ENCODE results near the gene GRK4. TPM values are rescaled to one million over a fixed set of nuclear protein-coding genes. Genes with fewer than 3 reads are reported as not detected.

The GRK4 gene
- total RNA-seq, 1 experiment from 2014 or later: 3.7 TPM

DNA sequence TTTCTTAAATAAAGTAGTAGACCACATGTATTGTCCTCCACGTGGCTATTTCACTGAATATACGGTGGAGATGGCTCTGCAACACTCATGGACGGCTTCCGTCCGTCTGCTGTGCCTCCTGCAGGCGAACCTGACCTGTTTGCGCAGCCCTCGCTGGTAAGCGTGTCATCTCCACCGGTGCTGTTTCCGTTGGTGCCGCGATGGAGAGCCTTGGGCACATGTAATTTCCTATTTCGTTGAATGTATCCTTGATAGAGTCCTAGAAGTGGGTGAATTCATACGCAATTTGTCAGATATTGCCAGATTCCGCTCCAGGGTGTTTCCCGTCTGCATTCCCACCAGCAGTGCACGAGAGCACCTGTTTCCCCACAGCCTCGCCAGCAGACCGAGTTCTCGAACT lies 62.5 kb downstream of the GRK4 start:
- Histone ChIP-seq H3K9ac (ENCODE audit: low read length) (no peak overlapping the region), H3K9me3 (ENCODE audit: low read length) (no peaks in the 10 kb centered on the region), H3K4me2 (ENCODE audit: low read length) (no peak overlapping the region), H3K4me1 (ENCODE audit: insufficient read depth, low read length) (no peaks in the 10 kb centered on the region), H3K9me2 (replicated peaks; ENCODE audit: low read length) (no peaks in the 10 kb centered on the region), H3K79me2 (ENCODE audit: low read length) (no peaks in the 10 kb centered on the region), H3K27ac (ENCODE audit: low read length) (no peak overlapping the region), H3K27me3 (ENCODE audit: low read length) (no peaks in the 10 kb centered on the region), H3K4me3 (ENCODE audit: low read length) (no peak overlapping the region), H2AFZ (ENCODE audit: low read length) (no peak overlapping the region), H3F3A (ENCODE audit: low read length, unreplicated experiment) (no peaks in the 10 kb centered on the region), H3K36me3 (ENCODE audit: low read depth, low read length) (no peaks in the 10 kb centered on the region), H4K20me1 (ENCODE audit: low read length) (no peaks in the 10 kb centered on the region)
- DNase-seq: no peak
- CTCF ChIA-PET: no interaction called here
- BruUV-seq (replicated peaks): no TSS peak
- POLR2A ChIA-PET (ENCODE audit: unreplicated experiment): no interaction called here
- ATAC-seq: no peak
- no peak for TF ChIP-seq EZH2phosphoT487 (IDR thresholded peaks at IDR 0.05; ENCODE audit: borderline replicate concordance, low read length)
- TF ChIP-seq, protein P1, sequence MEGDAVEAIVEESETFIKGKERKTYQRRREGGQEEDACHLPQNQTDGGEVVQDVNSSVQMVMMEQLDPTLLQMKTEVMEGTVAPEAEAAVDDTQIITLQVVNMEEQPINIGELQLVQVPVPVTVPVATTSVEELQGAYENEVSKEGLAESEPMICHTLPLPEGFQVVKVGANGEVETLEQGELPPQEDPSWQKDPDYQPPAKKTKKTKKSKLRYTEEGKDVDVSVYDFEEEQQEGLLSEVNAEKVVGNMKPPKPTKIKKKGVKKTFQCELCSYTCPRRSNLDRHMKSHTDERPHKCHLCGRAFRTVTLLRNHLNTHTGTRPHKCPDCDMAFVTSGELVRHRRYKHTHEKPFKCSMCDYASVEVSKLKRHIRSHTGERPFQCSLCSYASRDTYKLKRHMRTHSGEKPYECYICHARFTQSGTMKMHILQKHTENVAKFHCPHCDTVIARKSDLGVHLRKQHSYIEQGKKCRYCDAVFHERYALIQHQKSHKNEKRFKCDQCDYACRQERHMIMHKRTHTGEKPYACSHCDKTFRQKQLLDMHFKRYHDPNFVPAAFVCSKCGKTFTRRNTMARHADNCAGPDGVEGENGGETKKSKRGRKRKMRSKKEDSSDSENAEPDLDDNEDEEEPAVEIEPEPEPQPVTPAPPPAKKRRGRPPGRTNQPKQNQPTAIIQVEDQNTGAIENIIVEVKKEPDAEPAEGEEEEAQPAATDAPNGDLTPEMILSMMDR (conservative IDR thresholded peaks at IDR 0.05; ENCODE audit: low read depth, low read length): no peak
- TF ChIP-seq EZH2 (IDR thresholded peaks at IDR 0.05; ENCODE audit: low read length, unreplicated experiment): no peak
- intact Hi-C loops (cut with micrococcal nuclease): no loop called here

DNA sequence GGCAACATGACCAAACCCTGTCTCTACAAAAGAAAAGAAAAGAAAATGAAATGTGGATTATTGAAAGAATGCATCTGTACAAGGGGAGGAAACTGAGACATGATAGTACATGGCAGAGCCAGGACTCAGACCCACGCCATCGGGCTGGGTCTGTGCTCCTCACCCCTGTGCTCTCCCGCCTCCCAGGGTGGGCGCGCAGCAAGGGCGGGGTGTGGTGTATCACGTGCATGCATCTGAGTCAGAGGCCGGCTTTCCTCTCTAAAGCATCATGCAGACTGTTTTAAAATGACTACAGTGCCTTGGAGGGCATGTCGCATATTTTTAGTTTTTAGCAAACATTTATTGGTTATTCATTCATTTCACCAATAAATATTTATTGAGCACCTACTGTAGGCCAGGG lies 63.2 kb downstream of the GRK4 start:
- no peaks in the 10 kb centered on the region for H3K27me3 ChIP-seq (ENCODE audit: low read length)
- no peaks in the 10 kb centered on the region for H3F3A ChIP-seq (ENCODE audit: low read length, unreplicated experiment)
- no peaks in the 10 kb centered on the region for H3K36me3 ChIP-seq (ENCODE audit: low read depth, low read length)
- H3K9ac ChIP-seq (ENCODE audit: low read length): no peak overlapping the region
- ChIA-PET CTCF (no interaction called here), POLR2A (ENCODE audit: unreplicated experiment) (no interaction called here)
- H3K4me1 ChIP-seq (ENCODE audit: insufficient read depth, low read length): no peaks in the 10 kb centered on the region
- no peaks in the 10 kb centered on the region for H3K9me3 ChIP-seq (ENCODE audit: low read length)
- H3K79me2 ChIP-seq (ENCODE audit: low read length): no peaks in the 10 kb centered on the region
- TF ChIP-seq EZH2 (IDR thresholded peaks at IDR 0.05; ENCODE audit: low read length, unreplicated experiment) (no peak), EZH2phosphoT487 (IDR thresholded peaks at IDR 0.05; ENCODE audit: borderline replicate concordance, low read length) (no peak)
- TF ChIP-seq, protein P1 (conservative IDR thresholded peaks at IDR 0.05; ENCODE audit: low read depth, low read length): no peak
- H4K20me1 ChIP-seq (ENCODE audit: low read length): no peaks in the 10 kb centered on the region
- no peak for DNase-seq
- intact Hi-C loops (cut with micrococcal nuclease): no loop called here
- ATAC-seq: no peak
- no peak overlapping the region for H3K4me3 ChIP-seq (ENCODE audit: low read length)
- no peak overlapping the region for H3K4me2 ChIP-seq (ENCODE audit: low read length)
- no peak overlapping the region for H2AFZ ChIP-seq (ENCODE audit: low read length)
- BruUV-seq (replicated peaks): no TSS peak
- no peaks in the 10 kb centered on the region for H3K9me2 ChIP-seq (replicated peaks; ENCODE audit: low read length)
- H3K27ac ChIP-seq (ENCODE audit: low read length): no peak overlapping the region

DNA sequence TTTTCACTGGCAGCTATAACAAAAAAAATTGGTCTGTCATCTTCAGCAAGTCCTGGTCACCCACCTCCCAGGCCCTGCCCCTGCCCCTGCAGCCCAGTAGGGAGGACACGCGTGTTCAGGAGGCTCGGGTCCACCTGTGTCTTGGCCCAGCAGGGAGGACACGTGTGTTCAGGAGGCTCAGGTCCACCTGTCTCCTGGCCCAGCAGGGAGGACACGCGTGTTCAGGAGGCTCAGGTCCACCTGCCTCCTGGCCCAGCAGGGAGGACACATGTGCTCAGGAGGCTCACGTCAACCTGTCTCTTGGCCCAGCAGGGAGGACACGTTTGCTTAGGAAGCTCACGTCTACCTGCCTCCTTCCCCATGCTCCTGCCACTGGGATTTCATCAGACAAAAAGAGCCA lies 66.1 kb downstream of the GRK4 start:
- Histone ChIP-seq H2AFZ (ENCODE audit: low read length) (no peak overlapping the region), H4K20me1 (ENCODE audit: low read length) (no peaks in the 10 kb centered on the region), H3K36me3 (ENCODE audit: low read depth, low read length) (no peaks in the 10 kb centered on the region), H3K4me3 (ENCODE audit: low read length) (no peak overlapping the region), H3K9ac (ENCODE audit: low read length) (no peak overlapping the region), H3K27me3 (ENCODE audit: low read length) (no peaks in the 10 kb centered on the region), H3K4me2 (ENCODE audit: low read length) (no peak overlapping the region), H3F3A (ENCODE audit: low read length, unreplicated experiment) (no peaks in the 10 kb centered on the region), H3K27ac (ENCODE audit: low read length) (no peak overlapping the region), H3K79me2 (ENCODE audit: low read length) (no peaks in the 10 kb centered on the region), H3K9me3 (ENCODE audit: low read length) (no peaks in the 10 kb centered on the region), H3K9me2 (replicated peaks; ENCODE audit: low read length) (no peaks in the 10 kb centered on the region), H3K4me1 (ENCODE audit: insufficient read depth, low read length) (no peaks in the 10 kb centered on the region)
- CTCF ChIA-PET: no interaction called here
- POLR2A ChIA-PET (ENCODE audit: unreplicated experiment): no interaction called here
- intact Hi-C loops (cut with micrococcal nuclease): no loop called here
- TF ChIP-seq, protein P1 (conservative IDR thresholded peaks at IDR 0.05; ENCODE audit: low read depth, low read length): no peak
- TF ChIP-seq EZH2phosphoT487 (IDR thresholded peaks at IDR 0.05; ENCODE audit: borderline replicate concordance, low read length) (no peak), EZH2 (IDR thresholded peaks at IDR 0.05; ENCODE audit: low read length, unreplicated experiment) (no peak)
- DNase-seq (no peak), ATAC-seq (no peak)
- BruUV-seq (replicated peaks): no TSS peak

Data from PC-3 (cell line).